CD14-positive monocyte (primary cell): Measurements from ENCODE around the gene CXCR1. TPM values are rescaled to one million over a fixed set of nuclear protein-coding genes. Genes with fewer than 3 reads are reported as not detected.
"Not testable (repeated sequence)": the region's sequence is repeated elsewhere in the genome, so short reads cannot be mapped to it uniquely, and the experiment has no call there.

Experiments
- DNase-seq, 3 donors: peaks; one replicate each; pipeline ENCODE4 v3.0.0-alpha.2; 2011 to 2022
- H2AFZ ChIP-seq: 2 replicates; pipeline ENCODE4 v1.6.0; 2012; ENCODE audit warnings: mild to moderate bottlenecking, low read depth, low read length, inconsistent platforms; ENCODE audit not compliant: insufficient read depth, poor library complexity, severe bottlenecking
- H3K27ac ChIP-seq, 2 donors: 1 replicate in 1 of 2; 2 replicates in 1 of 2; pipeline ENCODE4 v1.5.1; 2012 to 2013; ENCODE audit warnings: low read length in 2 of 2, control low read depth in 1 of 2, inconsistent platforms in 1 of 2, low read depth in 1 of 2, mild to moderate bottlenecking in 1 of 2
- H3K27me3 ChIP-seq, 2 donors: one replicate each; pipeline versions ENCODE4 v1.6.0 to v1.6.1; 2011 to 2013; ENCODE audit warnings: low read length in 2 of 2; ENCODE audit not compliant: control insufficient read depth in 2 of 2, insufficient read depth in 2 of 2
- H3K36me3 ChIP-seq, 2 donors: replicated peaks in 1 of 2; 1 replicate in 1 of 2; 2 replicates in 1 of 2; pipeline versions ENCODE4 v1.5.1 to v1.6.1; 2012 to 2013; ENCODE audit warnings: low read length in 2 of 2, control low read depth in 1 of 2, inconsistent platforms in 1 of 2, mild to moderate bottlenecking in 1 of 2; ENCODE audit not compliant: insufficient read depth in 2 of 2, control insufficient read depth in 1 of 2
- H3K4me1 ChIP-seq, 2 donors: 1 replicate in 1 of 2; 2 replicates in 1 of 2; pipeline versions ENCODE4 v1.5.1 to v1.6.1; 2012 to 2013; ENCODE audit warnings: low read length in 2 of 2, control low read depth in 1 of 2, inconsistent platforms in 1 of 2, mild to moderate bottlenecking in 1 of 2, moderate library complexity in 1 of 2; ENCODE audit not compliant: insufficient read depth in 2 of 2, control insufficient read depth in 1 of 2
- H3K4me2 ChIP-seq: replicated peaks from 2 replicates; pipeline ENCODE3; 2012; ENCODE audit warnings: low read length, moderate library complexity, mild to moderate bottlenecking; ENCODE audit not compliant: poor library complexity, severe bottlenecking; ENCODE audit errors: extremely low read depth
- H3K4me3 ChIP-seq, 3 experiments: fragments of 200-600 bp in 1 of 3; sonication (generic) in 1 of 3; replicated peaks in 1 of 3; 1 replicate in 2 of 3; 2 replicates in 1 of 3; pipeline ENCODE4 v1.5.1; 2011 to 2013; ENCODE audit warnings: low read length in 3 of 3, mild to moderate bottlenecking in 3 of 3, control low read depth in 2 of 3, low read depth in 2 of 3, inconsistent platforms in 1 of 3, moderate library complexity in 1 of 3
- H3K79me2 ChIP-seq: 2 replicates; pipeline ENCODE4 v1.6.0; 2012; ENCODE audit warnings: mild to moderate bottlenecking, control low read depth, inconsistent platforms, low read length, moderate library complexity; ENCODE audit not compliant: insufficient read depth
- H3K9ac ChIP-seq: 2 replicates; pipeline ENCODE4 v1.6.0; 2017; ENCODE audit warnings: low read length, mild to moderate bottlenecking; ENCODE audit not compliant: insufficient read depth, poor library complexity, severe bottlenecking
- H3K9me3 ChIP-seq, 2 donors: replicated peaks in 1 of 2; 1 replicate in 1 of 2; 2 replicates in 1 of 2; pipeline versions ENCODE4 v1.5.1 to v1.6.1; 2012 to 2013; ENCODE audit warnings: low read length in 2 of 2, control low read depth in 1 of 2; ENCODE audit not compliant: control insufficient read depth in 1 of 2, insufficient read depth in 1 of 2
- H4K20me1 ChIP-seq: 2 replicates; pipeline ENCODE4 v1.6.0; 2012; ENCODE audit warnings: mild to moderate bottlenecking, low read length, control low read depth, moderate library complexity; ENCODE audit not compliant: insufficient read depth
- H3K27ac Mint-ChIP-seq, 7 donors: one replicate each; pipeline ENCODE4 v1.8.0; 2020; ENCODE audit warnings: mild to moderate bottlenecking in 7 of 7, mixed read lengths in 7 of 7, moderate library complexity in 6 of 7, inconsistent platforms in 2 of 7
- H3K27me3 Mint-ChIP-seq, 3 donors: one replicate each; pipeline ENCODE4 v1.8.0; 2021 to 2022; ENCODE audit warnings: low read depth in 3 of 3, mild to moderate bottlenecking in 3 of 3, mixed read lengths in 3 of 3, moderate library complexity in 3 of 3, inconsistent platforms in 1 of 3
- H3K36me3 Mint-ChIP-seq, 2 donors: one replicate each; pipeline ENCODE4 v1.8.0; 2020; ENCODE audit warnings: mixed read lengths in 2 of 2, inconsistent platforms in 1 of 2, mild to moderate bottlenecking in 1 of 2
- H3K4me1 Mint-ChIP-seq: one replicate; pipeline ENCODE4 v1.8.0; 2020; ENCODE audit warnings: mild to moderate bottlenecking, mixed read lengths
- H3K4me3 Mint-ChIP-seq, 2 donors: one replicate each; pipeline ENCODE4 v1.8.0; 2020; ENCODE audit warnings: mild to moderate bottlenecking in 2 of 2, mixed read lengths in 2 of 2, moderate library complexity in 1 of 2
- H3K9me3 Mint-ChIP-seq, 7 donors: one replicate each; pipeline ENCODE4 v1.8.0; 2020 to 2022; ENCODE audit warnings: mixed read lengths in 7 of 7, mild to moderate bottlenecking in 6 of 7, moderate library complexity in 6 of 7, inconsistent platforms in 2 of 7
- CTCF ChIP-seq: fragments of 200-600 bp; IDR thresholded peaks from one replicate; pipeline ENCODE4 v1.8.0; 2022; ENCODE audit warnings: antibody characterized with exemption, mild to moderate bottlenecking
- WGBS: methylation state at CpG from one replicate; pipeline ENCODE4 v1.1.5; 2013; ENCODE audit warnings: missing lambda C conversion rate; ENCODE audit not compliant: insufficient coverage; 5-methylcytosine and 5-hydroxymethylcytosine counted together
- intact Hi-C, 2 donors: fragments of 100-400 bp; cut with micrococcal nuclease; formaldehyde crosslinking; loops; one replicate each; pipeline versions ENCODE4 v1.15.0 to v1.15.1; 2023
- polyA plus RNA-seq, 3 donors: library from polyadenylated mRNA; depleted of rRNA in 1 of 3; unstranded in 2 of 3; stranded (reverse) in 1 of 3; fragments of 300-500 nt in 2 of 3; fragments of >200 nt in 1 of 3; fragmentation: Illumina TruSeq in 2 of 3; gene quantifications; 1 replicate in 2 of 3; 2 replicates in 1 of 3; pipeline ENCODE4 v1.2.3, GENCODE V29; 2012 to 2021

CXCR1 gene
- polyA plus RNA-seq, 3 donors, result 0.44 to 2.4 (median 0.59) TPM

GRCh38 chr2:218172845-218173244 is 6.1 kb upstream of the CXCR1 start:
- no peak overlapping the region for H3K4me3 Mint-ChIP-seq
- H3K27ac Mint-ChIP-seq, result peak overlapping the region in 1 of 7 donors; percentile 28
- WGBS, result 100% methylated on average over 2 of the region's 2 CpGs
- Histone ChIP-seq H3K36me3 (no peaks in the 10 kb centered on the region), H3K4me3 (no peak overlapping the region), H3K4me1 (peaks cover 5 to 16% of the 10 kb centered on the region in 2 donors), H2AFZ (no peak overlapping the region), H3K9ac (no peak overlapping the region), H3K4me2 (no peak overlapping the region), H3K27me3 (no peaks in the 10 kb centered on the region), H4K20me1 (no peaks in the 10 kb centered on the region), H3K9me3 (no peaks in the 10 kb centered on the region), H3K79me2 (no peaks in the 10 kb centered on the region), H3K27ac (no peak overlapping the region)
- intact Hi-C loops, result no loop called here
- no peaks in the 10 kb centered on the region for H3K9me3 Mint-ChIP-seq
- peaks cover 2 to 5% (median 2%) of the 10 kb centered on the region in 3 donors for H3K27me3 Mint-ChIP-seq
- H3K36me3 Mint-ChIP-seq, result no peaks in the 10 kb centered on the region
- DNase-seq, result no peak
- H3K4me1 Mint-ChIP-seq, result peaks cover 20% of the 10 kb centered on the region
- no peak for TF ChIP-seq CTCF

DNA sequence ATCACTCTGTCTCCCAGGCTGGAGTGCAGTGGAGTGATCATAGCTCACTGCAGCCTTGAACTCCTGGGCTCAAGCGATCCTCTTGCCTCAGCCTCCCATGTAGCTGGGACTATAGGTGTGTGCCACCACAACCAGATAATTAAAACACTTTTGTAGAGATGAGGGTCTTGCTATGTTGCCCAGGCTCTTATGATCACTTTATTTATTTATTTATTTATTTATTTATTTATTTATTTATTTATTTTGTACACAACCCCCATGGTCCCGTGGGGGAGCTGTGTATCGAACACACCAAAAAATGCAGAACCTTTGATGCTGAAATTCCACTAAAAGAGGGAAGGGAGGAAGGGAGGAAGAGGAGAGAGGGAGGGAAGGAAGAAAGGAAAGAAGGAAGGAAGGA is 5.0 kb upstream of the CXCR1 start:
- H3K36me3 Mint-ChIP-seq, H3K4me2 ChIP-seq, H3K4me3 Mint-ChIP-seq, H3K27me3 ChIP-seq, H3K27me3 Mint-ChIP-seq, DNase-seq, H3K9me3 ChIP-seq, H3K4me3 ChIP-seq, H2AFZ ChIP-seq, intact Hi-C loops, H3K9me3 Mint-ChIP-seq, H4K20me1 ChIP-seq, H3K27ac Mint-ChIP-seq, H3K9ac ChIP-seq, H3K79me2 ChIP-seq, H3K36me3 ChIP-seq, H3K27ac ChIP-seq: not testable (repeated sequence)
- WGBS, result 100% methylated on average over 1 of the region's 3 CpGs
- H3K4me1 ChIP-seq, result peaks cover 15 to 27% of the 10 kb centered on the region in 2 donors
- H3K4me1 Mint-ChIP-seq, result peaks cover 31% of the 10 kb centered on the region
